DND-41 (cell line): Measurements from ENCODE around the gene SYNGR3.

ENCODE experiments used
- ATAC-seq: fragments of 200-7000 bp; cut with Tn5 transposase; 3 replicates; pipeline ENCODE4 v1.9.1; 2021; ENCODE audit warnings: low read depth; ENCODE audit not compliant: insufficient read depth
- DNase-seq: peaks from one replicate; pipeline ENCODE4 v3.0.0-alpha.2; 2020
- H2AFZ ChIP-seq: 2 replicates; pipeline ENCODE4 v1.6.0; 2012; ENCODE audit warnings: low read depth, low read length
- H3K27ac ChIP-seq: 2 replicates; pipeline ENCODE4 v1.5.1; 2012; ENCODE audit warnings: low read length, inconsistent platforms
- H3K27me3 ChIP-seq: fragments of 200-600 bp; sonication (generic); 2 replicates; pipeline ENCODE4 v1.6.0; 2012; ENCODE audit warnings: low read length, mild to moderate bottlenecking, inconsistent platforms; ENCODE audit not compliant: insufficient read depth, poor library complexity
- H3K36me3 ChIP-seq: 2 replicates; pipeline ENCODE4 v1.5.1; 2012; ENCODE audit warnings: low read length, inconsistent platforms; ENCODE audit not compliant: insufficient read depth
- H3K4me1 ChIP-seq: 2 replicates; pipeline ENCODE4 v1.5.1; 2012; ENCODE audit warnings: mild to moderate bottlenecking, low read length; ENCODE audit not compliant: insufficient read depth
- H3K4me2 ChIP-seq: 2 replicates; pipeline ENCODE4 v1.6.0; 2012; ENCODE audit warnings: mild to moderate bottlenecking, moderate library complexity, low read length, inconsistent platforms; ENCODE audit not compliant: insufficient read depth
- H3K4me3 ChIP-seq, 2 experiments: fragments of 200-600 bp in 1 of 2; shearing (Covaris generic) in 1 of 2; 2 replicates each; pipeline ENCODE4 v1.5.1; 2012 to 2016; ENCODE audit warnings: inconsistent platforms in 2 of 2, low read length in 2 of 2, mild to moderate bottlenecking in 2 of 2, low read depth in 1 of 2, moderate library complexity in 1 of 2
- H3K79me2 ChIP-seq: 2 replicates; pipeline ENCODE4 v1.6.0; 2012; ENCODE audit warnings: low read length, inconsistent platforms; ENCODE audit not compliant: insufficient read depth
- H3K9ac ChIP-seq: 2 replicates; pipeline ENCODE4 v1.6.0; 2012; ENCODE audit warnings: low read depth, mild to moderate bottlenecking, inconsistent platforms, low read length, moderate library complexity
- H3K9me3 ChIP-seq: 2 replicates; pipeline ENCODE4 v1.5.1; 2012; ENCODE audit warnings: low read length, moderate library complexity, mild to moderate bottlenecking, inconsistent platforms; ENCODE audit not compliant: insufficient read depth, severe bottlenecking
- H4K20me1 ChIP-seq: 2 replicates; pipeline ENCODE4 v1.6.0; 2012; ENCODE audit warnings: low read length; ENCODE audit not compliant: insufficient read depth
- CTCF ChIP-seq: IDR thresholded peaks from 2 replicates; pipeline ENCODE4 v1.5.1; 2012; ENCODE audit warnings: borderline replicate concordance, low read length, moderate library complexity, mild to moderate bottlenecking; ENCODE audit not compliant: poor library complexity, severe bottlenecking; ENCODE audit errors: extremely low read depth
- EZH2 ChIP-seq: IDR thresholded peaks from 3 replicates; pipeline ENCODE4 v1.6.1; 2012; ENCODE audit warnings: borderline replicate concordance, low read depth, mild to moderate bottlenecking, moderate library complexity, low read length, inconsistent platforms; ENCODE audit not compliant: severe bottlenecking

The SYNGR3 gene

GRCh38 chr16:2013527-2013926 lies 23.8 kb downstream of the SYNGR3 start:
- H3K4me1 ChIP-seq = peaks cover 14% of the 10 kb centered on the region

DNA sequence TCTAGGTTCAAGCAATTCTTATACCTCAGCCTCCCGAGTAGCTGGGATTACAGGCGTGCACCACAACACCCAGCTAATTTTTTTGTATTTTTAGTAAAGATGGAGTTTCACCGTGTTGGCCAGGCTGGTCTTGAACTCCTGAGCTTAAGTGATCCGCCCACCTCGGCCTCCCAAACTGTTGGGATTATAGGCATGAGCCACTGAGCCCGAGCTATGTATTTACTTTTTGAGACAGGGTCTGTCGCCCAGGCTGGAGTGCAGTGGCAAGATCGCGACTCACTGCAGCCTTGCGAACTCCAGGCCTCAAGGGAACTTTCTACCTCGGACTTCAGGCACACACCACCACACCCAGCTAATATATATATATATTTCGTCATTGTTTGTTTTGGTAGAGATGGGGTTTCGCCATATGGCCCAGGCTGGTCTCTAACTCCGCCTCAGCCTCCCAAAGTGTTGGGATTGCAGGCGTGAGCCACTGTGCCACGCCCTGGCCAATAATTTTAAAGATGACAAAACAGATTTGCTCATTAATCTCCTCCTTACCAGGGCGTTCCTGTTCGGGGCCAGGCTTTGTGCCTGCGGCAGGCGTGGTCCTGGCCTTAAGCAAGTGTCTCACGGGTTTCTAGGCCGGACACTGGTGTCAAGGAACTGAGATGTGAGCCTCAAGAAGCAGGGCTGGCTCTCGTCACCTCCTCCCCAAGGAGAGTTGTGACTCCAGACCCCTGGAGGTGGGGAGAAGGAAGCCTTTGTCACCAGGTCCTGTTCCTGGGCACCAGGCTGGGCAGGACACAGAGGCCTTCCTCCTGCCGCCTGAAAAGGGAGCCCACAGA lies 25.6 kb downstream of the SYNGR3 start:
- no peak overlapping the region for H2AFZ ChIP-seq

More at GRCh38 chr16:2013527-2013926, 23.8 kb downstream of the SYNGR3 start:
- H3K4me3 ChIP-seq = no peak overlapping the region
- H3K36me3 ChIP-seq = no peaks in the 10 kb centered on the region
- no peak overlapping the region for H3K4me2 ChIP-seq
- H3K79me2 ChIP-seq = peaks cover 22% of the 10 kb centered on the region
- no peak for DNase-seq
- no peak overlapping the region for H3K27ac ChIP-seq
- peaks cover 8% of the 10 kb centered on the region for H4K20me1 ChIP-seq
- no peaks in the 10 kb centered on the region for H3K27me3 ChIP-seq
- no peak for ATAC-seq
- no peaks in the 10 kb centered on the region for H3K9me3 ChIP-seq
- H2AFZ ChIP-seq = no peak overlapping the region
- H3K9ac ChIP-seq = no peak overlapping the region
- TF ChIP-seq CTCF (no peak), EZH2 (no peak)

DNA sequence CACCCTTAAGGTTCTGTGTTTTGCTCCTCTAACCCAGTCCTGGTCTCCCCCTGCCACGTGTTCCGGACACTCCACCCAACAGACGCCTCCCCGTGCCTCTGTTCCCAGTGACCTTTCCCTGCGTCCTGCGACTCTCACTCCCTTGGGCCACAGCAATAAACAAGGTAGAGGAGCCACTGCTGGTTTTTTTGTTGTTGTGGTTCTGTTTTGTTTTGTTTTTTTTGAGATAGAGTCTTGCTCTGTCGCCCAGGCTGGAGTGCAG lies 26.1 kb downstream of the SYNGR3 start:
- no peak for TF ChIP-seq CTCF
- TF ChIP-seq EZH2 = no peak
- H2AFZ ChIP-seq = no peak overlapping the region
- H3K36me3 ChIP-seq = no peaks in the 10 kb centered on the region
- no peak overlapping the region for H3K9ac ChIP-seq
- no peak overlapping the region for H3K27ac ChIP-seq
- no peaks in the 10 kb centered on the region for H3K27me3 ChIP-seq
- no peaks in the 10 kb centered on the region for H3K9me3 ChIP-seq
- H3K4me3 ChIP-seq = no peak overlapping the region
- DNase-seq = no peak
- 0 out of 2 replicates have a peak, but pooled peaks cover under 1% of the 10 kb centered on the region for H3K79me2 ChIP-seq
- H3K4me2 ChIP-seq = no peak overlapping the region
- H3K4me1 ChIP-seq = peaks cover under 1% of the 10 kb centered on the region
- ATAC-seq = no peak
- no peaks in the 10 kb centered on the region for H4K20me1 ChIP-seq

More for the DNA sequence above, 25.6 kb downstream of the SYNGR3 start:
- Histone ChIP-seq H3K27me3 (no peaks in the 10 kb centered on the region), H3K36me3 (no peaks in the 10 kb centered on the region), H3K79me2 (peaks cover 6% of the 10 kb centered on the region), H3K9ac (no peak overlapping the region), H3K4me3 (no peak overlapping the region), H3K27ac (no peak overlapping the region), H4K20me1 (no peaks in the 10 kb centered on the region), H3K4me2 (no peak overlapping the region), H3K4me1 (peaks cover 6% of the 10 kb centered on the region), H3K9me3 (no peaks in the 10 kb centered on the region)
- ATAC-seq (no peak), DNase-seq (no peak)
- TF ChIP-seq EZH2 (no peak), CTCF (no peak)
